HG03045 (cell line): ENCODE data around the gene GNA12.
A peak's percentile ranks its signal among the peaks of the same experiment; 100 is the strongest.
"Not testable (repeated sequence)": the region's sequence is repeated elsewhere in the genome, so short reads cannot be mapped to it uniquely, and the experiment has no call there.

Source experiments
- ATAC-seq: cut with Tn5 transposase; IDR thresholded peaks from one replicate; pipeline ENCODE4 v1.9.1; 2021; ENCODE audit warnings: mild to moderate bottlenecking, moderate library complexity; ENCODE audit not compliant: unreplicated experiment

The GNA12 gene

GRCh38 chr7:2866601-2867000 lies 22.5 kb upstream of the GNA12 start:
- ATAC-seq, result no peak

DNA sequence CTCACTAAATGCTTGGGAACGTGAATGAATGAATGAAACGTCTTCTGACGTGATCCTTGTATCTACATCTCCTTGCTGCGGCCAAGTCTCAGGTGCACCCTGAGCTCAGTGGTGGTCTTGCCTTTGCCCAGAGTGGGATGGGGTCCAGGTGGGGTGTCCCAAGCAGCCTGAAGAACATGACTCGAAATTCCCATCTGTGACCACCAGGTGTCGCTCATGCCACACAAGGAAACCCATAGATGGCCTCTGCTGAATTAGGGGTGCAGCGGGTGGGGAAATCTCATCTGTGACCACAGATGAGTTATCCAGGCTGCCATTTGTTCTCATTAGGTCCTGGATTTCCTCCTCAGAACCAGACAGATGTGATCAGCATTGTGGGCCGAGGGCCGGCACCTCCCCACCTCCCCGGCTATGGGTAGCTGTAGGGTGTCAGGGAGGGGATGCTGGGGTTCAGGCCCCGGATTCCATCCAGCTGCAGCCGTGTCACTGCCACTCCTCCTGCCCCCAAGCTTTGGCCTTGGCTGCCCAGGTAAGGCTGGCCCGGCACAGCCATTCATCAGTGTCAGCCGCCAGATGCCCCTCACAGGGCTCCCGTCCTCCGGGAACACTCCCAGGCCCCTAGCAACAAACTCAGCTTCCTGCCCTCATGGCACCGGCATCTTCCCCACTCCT lies 21.0 kb upstream of the GNA12 start:
- no peak for ATAC-seq

DNA sequence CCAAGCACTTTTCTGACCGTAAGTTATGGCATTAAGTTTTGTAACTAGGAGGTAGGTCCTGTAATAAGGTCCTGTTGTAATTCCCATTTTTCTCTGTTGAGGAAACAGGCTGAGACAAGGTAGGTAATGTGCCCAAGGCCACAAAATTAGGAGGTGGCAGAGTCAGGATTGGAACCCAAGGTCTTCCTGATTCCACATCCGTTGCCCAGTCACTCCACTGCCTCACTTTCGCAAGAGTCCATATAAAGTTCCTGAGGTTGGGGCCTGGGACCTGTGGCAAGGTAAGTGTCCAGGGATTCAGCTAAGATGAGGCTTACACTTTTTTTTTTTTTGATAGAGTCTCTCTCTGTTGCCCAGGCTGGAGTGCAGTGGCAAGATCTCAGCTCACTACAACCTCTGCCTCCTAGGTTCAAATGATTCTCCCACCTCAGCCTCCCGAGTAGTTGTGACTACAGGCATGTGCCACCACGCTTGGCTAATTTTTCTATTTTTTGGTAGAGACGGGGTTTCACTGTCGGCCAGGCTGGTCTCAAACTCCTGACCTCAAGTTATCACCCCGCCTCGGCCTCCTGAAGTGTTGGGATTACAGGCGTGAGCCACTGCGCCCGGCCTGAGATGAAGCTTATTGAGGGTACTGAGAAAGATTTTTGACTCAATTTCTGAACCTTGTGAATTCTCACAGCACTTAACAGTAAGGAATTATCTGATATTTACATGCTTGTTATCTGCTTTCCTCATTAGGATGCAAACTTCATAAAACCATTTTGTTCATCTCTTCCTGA lies 20.3 kb upstream of the GNA12 start:
- ATAC-seq, result no peak

GRCh38 chr7:2863461-2864066 lies 19.5 kb upstream of the GNA12 start:
- peak; percentile 90 for ATAC-seq

DNA sequence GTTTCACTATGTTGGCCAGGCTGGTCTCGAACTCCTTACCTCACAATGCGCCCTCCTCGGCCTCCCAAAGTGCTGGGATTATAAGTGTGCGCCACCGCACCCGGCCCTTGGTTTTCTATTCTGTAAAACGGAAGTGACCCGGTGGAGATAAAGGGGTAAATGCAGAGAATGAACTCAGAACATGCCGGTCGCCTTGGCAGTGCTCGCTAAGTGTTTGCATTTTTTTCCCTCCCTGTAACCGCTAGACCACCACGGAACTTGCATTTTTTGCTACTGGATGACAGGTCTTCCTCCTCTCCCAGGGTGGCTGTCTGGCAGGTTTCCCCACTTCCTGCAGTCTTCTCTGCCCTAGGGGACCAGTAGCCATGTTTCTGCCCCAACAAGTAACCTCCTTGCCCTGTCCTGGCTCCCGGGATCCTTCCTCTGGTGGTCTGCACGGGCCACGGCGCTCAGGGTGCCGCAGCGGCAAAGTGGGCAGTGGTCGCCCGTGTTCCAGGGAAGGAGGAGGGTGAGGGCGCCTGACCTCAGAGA lies 18.8 kb upstream of the GNA12 start:
- ATAC-seq, result peak; percentile 7

GRCh38 chr7:2861509-2861908 lies 17.4 kb upstream of the GNA12 start:
- no peak for ATAC-seq

DNA sequence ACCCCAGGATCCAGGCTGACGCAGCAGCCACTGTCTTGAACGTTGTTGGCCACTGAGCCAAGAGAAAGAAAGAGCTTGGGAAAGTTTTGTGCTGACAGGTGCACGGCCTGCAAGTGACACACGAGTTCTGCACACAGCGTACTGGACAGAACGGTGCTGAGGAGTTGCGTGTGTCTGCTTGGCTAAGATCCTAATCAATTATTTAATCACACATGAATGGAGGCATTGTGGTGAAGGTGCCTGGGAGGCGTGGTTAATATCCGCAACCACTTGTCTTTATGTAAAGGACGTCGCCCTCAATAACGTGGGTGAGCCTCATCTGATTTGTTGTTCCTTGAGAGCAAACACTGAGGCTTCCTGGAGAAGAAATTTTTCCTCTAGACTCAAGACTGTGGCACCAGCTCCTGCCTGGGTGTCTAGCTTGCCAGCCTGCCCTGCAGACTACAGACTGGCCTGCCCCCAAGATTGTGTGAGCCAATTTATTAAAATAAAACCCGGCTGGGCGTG lies 16.6 kb upstream of the GNA12 start:
- ATAC-seq, result no peak

DNA sequence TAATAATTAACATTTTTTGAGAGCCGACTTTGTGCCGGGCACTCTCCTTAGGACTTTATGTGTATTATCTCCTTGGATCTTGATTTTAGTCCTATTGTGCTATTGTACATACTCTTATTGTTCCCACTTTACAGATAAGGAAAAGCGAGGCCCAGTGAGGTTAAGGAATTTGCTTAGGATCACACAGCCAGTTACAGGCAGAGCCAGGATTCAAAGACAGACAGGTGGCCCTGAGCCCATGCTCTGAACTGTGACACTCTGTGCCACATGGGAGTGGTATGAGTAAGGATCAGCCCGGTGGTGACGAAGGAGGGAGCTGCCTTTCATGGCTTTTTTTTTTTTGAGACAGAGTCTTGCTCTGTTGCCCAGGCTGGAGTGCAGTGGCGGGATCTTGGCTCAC lies 15.8 kb upstream of the GNA12 start:
- ATAC-seq, result no peak

DNA sequence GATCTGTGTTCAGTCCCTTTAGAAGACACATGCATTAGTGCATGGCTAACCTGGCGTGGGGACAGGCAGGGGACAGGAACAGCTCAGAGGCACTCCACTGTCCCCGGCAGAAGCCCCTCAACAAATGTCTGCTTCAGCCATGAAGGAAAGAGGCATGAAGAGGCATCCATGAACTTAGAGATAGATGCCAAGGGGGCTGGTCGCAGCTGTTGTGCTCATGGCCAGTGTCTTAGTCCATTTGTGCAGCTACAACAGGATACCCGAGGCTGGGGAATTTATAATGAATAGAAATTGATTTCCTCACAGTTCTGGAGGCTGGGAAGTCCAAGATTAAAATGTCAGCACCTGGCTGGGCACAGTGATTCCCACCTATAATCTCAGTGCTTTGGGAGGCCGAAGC lies 14.5 kb upstream of the GNA12 start:
- no peak for ATAC-seq

GRCh38 chr7:2856388-2857169 lies 12.5 kb upstream of the GNA12 start:
- ATAC-seq, result no peak

- ATAC-seq, result no peak
These were observed 11.3 kb upstream of the GNA12 start for GRCh38 chr7:2855386-2855785.

DNA sequence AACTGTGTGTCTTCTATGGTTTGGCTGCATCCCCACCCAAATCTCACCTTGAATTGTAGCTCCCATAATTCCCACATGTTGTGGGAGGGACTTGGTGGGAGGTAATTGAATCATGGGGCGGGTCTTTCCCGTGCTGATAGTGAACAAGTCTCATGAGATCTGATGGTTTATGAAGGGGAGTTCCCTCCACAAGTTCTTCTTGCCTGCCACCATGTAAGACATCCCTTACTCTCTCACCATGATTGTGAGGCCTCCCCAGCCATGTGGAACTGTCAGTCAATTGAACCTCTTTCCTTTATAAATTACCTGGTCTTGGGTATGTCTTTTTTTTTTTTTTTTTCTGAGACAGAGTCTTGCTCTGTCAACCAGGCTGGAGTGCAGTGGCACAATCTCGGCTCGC lies 9.4 kb upstream of the GNA12 start:
- not testable (repeated sequence) for ATAC-seq

- ATAC-seq, result no peak
These were observed 9.0 kb upstream of the GNA12 start for GRCh38 chr7:2853147-2853546.

DNA sequence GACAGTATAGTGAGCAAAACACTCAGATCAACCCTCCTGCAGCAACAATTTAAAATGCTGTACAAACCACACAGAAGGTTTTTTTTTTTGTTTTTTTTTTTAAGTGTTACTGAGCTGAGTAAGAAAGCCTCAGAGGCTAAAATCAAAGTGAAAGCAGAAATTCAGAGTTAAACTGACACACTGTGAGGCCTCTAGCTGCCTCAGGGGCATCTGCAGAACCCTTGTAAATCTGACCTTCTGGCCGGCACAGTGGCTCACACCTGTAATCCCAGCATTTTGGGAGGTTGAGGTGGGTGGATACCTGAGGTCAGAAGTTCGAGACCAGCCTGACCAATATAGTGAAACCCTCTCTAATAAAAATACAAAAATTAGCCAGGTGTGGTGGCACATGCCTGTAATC lies 7.4 kb upstream of the GNA12 start:
- peak; percentile 74 for ATAC-seq

- no peak for ATAC-seq
These were observed 6.0 kb upstream of the GNA12 start for GRCh38 chr7:2849941-2850766.

- ATAC-seq, result no peak
These were observed 1.0 kb upstream of the GNA12 start for GRCh38 chr7:2845034-2845592.

GRCh38 chr7:2843711-2844152 lies 376 bp downstream of the GNA12 start:
- peak; percentile 21 for ATAC-seq

- no peak for ATAC-seq
These were observed 870 bp downstream of the GNA12 start for GRCh38 chr7:2843191-2843685.

DNA sequence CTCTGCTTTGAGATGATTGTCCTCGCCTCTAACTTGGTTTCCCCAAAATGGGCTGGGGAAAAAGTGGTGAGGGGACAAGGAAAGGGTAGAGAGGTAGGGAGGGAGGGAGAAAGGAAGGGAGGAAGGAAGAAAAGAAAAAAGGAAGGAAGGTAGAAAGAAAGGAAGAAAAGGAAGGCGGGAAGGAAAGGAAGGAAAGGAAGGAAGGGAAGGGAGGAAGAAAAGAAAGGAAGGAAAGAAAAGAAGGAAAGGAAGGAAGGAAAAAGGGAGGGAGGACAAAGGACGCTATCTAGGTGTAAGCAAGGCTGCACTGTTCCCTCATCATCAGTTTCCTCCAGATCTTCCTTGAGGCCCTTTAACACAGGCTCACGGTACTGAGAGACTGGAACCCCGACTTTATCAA lies 2.2 kb downstream of the GNA12 start:
- no peak for ATAC-seq
